ENCODE results near the gene DLGAP1. TPM values are rescaled to one million over a fixed set of nuclear protein-coding genes. Genes with fewer than 3 reads are reported as not detected.

Gene DLGAP1
- total RNA-seq, 1 experiment from 2014 or later: 0.07 TPM

DNA sequence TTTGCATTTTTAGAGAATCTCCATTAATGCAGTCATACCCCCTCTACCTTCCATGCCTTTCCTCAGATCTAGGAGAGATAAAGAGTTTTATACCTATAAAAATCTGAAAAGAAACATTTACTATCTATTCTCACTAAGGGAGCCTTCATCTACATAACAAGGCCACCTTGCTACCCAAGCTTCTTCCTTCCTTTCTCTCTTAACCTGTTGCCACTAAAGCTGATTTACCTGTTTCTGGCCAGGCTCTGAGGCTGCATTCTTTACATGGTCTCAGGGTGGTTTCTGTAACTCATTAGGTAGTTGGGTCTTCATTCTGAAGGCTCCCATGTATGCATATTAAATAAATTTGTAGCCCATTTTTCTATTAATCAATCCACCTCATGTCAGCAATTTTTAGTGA is 391.6 kb downstream of the DLGAP1 start:
- Mint-ChIP-seq H3K4me1 (ENCODE audit: low read depth, unreplicated experiment) (no peaks in the 10 kb centered on the region), H3K9me3 (ENCODE audit: unreplicated experiment) (peaks cover 49% of the 10 kb centered on the region), H3K27me3 (ENCODE audit: insufficient read depth, unreplicated experiment) (no peaks in the 10 kb centered on the region), H3K36me3 (ENCODE audit: insufficient read depth, unreplicated experiment) (peaks cover 4% of the 10 kb centered on the region), H3K27ac (ENCODE audit: unreplicated experiment) (no peak overlapping the region), H3K4me3 (ENCODE audit: unreplicated experiment) (no peak overlapping the region)
- BruUV-seq (replicated peaks): no TSS peak
- Histone ChIP-seq H3K27me3 (replicated peaks; ENCODE audit: control insufficient read depth, insufficient read depth, low read length) (no peaks in the 10 kb centered on the region), H3K4me1 (no peaks in the 10 kb centered on the region), H3K36me3 (ENCODE audit: control insufficient read depth, insufficient read depth, low read length) (no peaks in the 10 kb centered on the region), H3K9me3 (peaks cover 28% of the 10 kb centered on the region), H3K4me3 (ENCODE audit: low read depth, low read length) (no peak overlapping the region)
- TF ChIP-seq CTCF (IDR thresholded peaks at IDR 0.05; ENCODE audit: insufficient read depth in 1 of 2, low read depth in 1 of 2, low read length in 1 of 2, severe bottlenecking in 1 of 2, unreplicated experiment in 1 of 2): no peak
- ChIA-PET POLR2A (no interaction called here), CTCF (no interaction called here)
- DNase-seq: no peak
- intact Hi-C loops (cut with micrococcal nuclease; ENCODE audit: unreplicated experiment): loop anchor here (10.0 kb wide), 1 partner anchor 359 kb away; no protein-coding TSS in a partner anchor

- no peak overlapping the region for H3K4me3 Mint-ChIP-seq (ENCODE audit: unreplicated experiment)
- Histone ChIP-seq H3K36me3 (ENCODE audit: control insufficient read depth, insufficient read depth, low read length) (no peaks in the 10 kb centered on the region), H3K4me3 (ENCODE audit: low read depth, low read length) (no peak overlapping the region), H3K9me3 (peaks cover 20% of the 10 kb centered on the region), H3K4me1 (no peaks in the 10 kb centered on the region), H3K27me3 (replicated peaks; ENCODE audit: control insufficient read depth, insufficient read depth, low read length) (no peaks in the 10 kb centered on the region)
- H3K36me3 Mint-ChIP-seq (ENCODE audit: insufficient read depth, unreplicated experiment): no peaks in the 10 kb centered on the region
- no peaks in the 10 kb centered on the region for H3K4me1 Mint-ChIP-seq (ENCODE audit: low read depth, unreplicated experiment)
- no peak overlapping the region for H3K27ac Mint-ChIP-seq (ENCODE audit: unreplicated experiment)
- ChIA-PET CTCF (no interaction called here), POLR2A (no interaction called here)
- H3K9me3 Mint-ChIP-seq (ENCODE audit: unreplicated experiment): peaks cover 40% of the 10 kb centered on the region
- intact Hi-C loops (cut with micrococcal nuclease; ENCODE audit: unreplicated experiment): loop anchor here (10.0 kb wide), 1 partner anchor 356 kb away; no protein-coding TSS in a partner anchor
- no TSS peak for BruUV-seq (replicated peaks)
- TF ChIP-seq CTCF (IDR thresholded peaks at IDR 0.05; ENCODE audit: insufficient read depth in 1 of 2, low read depth in 1 of 2, low read length in 1 of 2, severe bottlenecking in 1 of 2, unreplicated experiment in 1 of 2): no peak
- no peak for DNase-seq
- H3K27me3 Mint-ChIP-seq (ENCODE audit: insufficient read depth, unreplicated experiment): no peaks in the 10 kb centered on the region
These were observed 394.5 kb downstream of the DLGAP1 start for GRCh38 chr18:4060427-4061281.

DNA sequence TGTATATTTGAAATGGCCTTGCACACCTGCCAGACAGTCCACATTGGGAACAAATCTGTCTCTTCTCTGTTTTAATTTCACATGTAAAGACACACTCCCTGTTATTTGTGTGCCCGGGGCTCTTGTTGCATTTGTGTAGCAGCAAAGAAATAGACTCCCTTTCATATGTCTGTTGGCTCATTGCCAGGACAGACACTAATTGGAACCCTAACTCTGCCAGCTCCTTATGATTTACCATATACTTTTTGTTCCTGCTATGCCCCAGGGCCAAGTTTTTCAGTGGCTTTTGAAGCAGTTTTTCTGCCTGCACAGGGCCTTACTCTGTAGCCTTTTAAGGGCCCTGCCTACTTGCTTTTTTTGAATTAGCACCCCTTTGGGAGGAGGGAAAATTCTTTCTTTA is 396.9 kb downstream of the DLGAP1 start:
- H3K27me3 ChIP-seq (replicated peaks; ENCODE audit: control insufficient read depth, insufficient read depth, low read length): no peaks in the 10 kb centered on the region
- no TSS peak for BruUV-seq (replicated peaks)
- Mint-ChIP-seq H3K4me1 (ENCODE audit: low read depth, unreplicated experiment) (no peaks in the 10 kb centered on the region), H3K4me3 (ENCODE audit: unreplicated experiment) (no peak overlapping the region), H3K27me3 (ENCODE audit: insufficient read depth, unreplicated experiment) (no peaks in the 10 kb centered on the region), H3K36me3 (ENCODE audit: insufficient read depth, unreplicated experiment) (no peaks in the 10 kb centered on the region), H3K9me3 (ENCODE audit: unreplicated experiment) (peaks cover 43% of the 10 kb centered on the region), H3K27ac (ENCODE audit: unreplicated experiment) (no peak overlapping the region)
- peaks cover 25% of the 10 kb centered on the region for H3K9me3 ChIP-seq
- intact Hi-C loops (cut with micrococcal nuclease; ENCODE audit: unreplicated experiment): no loop called here
- no peak for DNase-seq
- ChIA-PET POLR2A (no interaction called here), CTCF (no interaction called here)
- no peak overlapping the region for H3K4me3 ChIP-seq (ENCODE audit: low read depth, low read length)
- H3K36me3 ChIP-seq (ENCODE audit: control insufficient read depth, insufficient read depth, low read length): no peaks in the 10 kb centered on the region
- TF ChIP-seq CTCF (IDR thresholded peaks at IDR 0.05; ENCODE audit: insufficient read depth in 1 of 2, low read depth in 1 of 2, low read length in 1 of 2, severe bottlenecking in 1 of 2, unreplicated experiment in 1 of 2): no peak
- no peaks in the 10 kb centered on the region for H3K4me1 ChIP-seq

All from Caco-2 (cell line).